Endothelial cell of umbilical vein (primary cell): ENCODE results near the gene HELQ. TPM values are rescaled to one million over a fixed set of nuclear protein-coding genes. Genes with fewer than 3 reads are reported as not detected.

Source experiments
- BruUV-seq: library from RNA; stranded (reverse); fragments of 400-500 nt; replicated peaks from 2 replicates; lab custom pipeline; 2021; lab: Mats Ljungman, UMichigan
- CTCF ChIA-PET: fragments of 300-600, 350-600 bp; sonication (Branson Sonifier 250); formaldehyde crosslinking; loops from one replicate; lab custom pipeline; 2021; ENCODE audit warnings: antibody characterized with exemption, inconsistent platforms; lab: Charles Lee
- POLR2A ChIA-PET: fragments of 300-600, 350-600 bp; sonication (Branson Sonifier 250); formaldehyde crosslinking; loops from one replicate; lab custom pipeline; 2021; ENCODE audit warnings: antibody characterized with exemption, inconsistent platforms; lab: Charles Lee
- DNase-seq: peaks from one replicate; pipeline ENCODE4 v3.0.0-alpha.2; 2011; ENCODE audit warnings: low read depth, low spot score
- FAIRE-seq: peaks from 2 replicates; lab custom pipeline; 2011; peaks lifted over from hg19 to GRCh38; lab: Jason Lieb, UNC
- H2AFZ ChIP-seq: 2 replicates; pipeline ENCODE4 v1.6.0; 2012; ENCODE audit warnings: low read depth, low read length, control low read depth, inconsistent platforms
- H3K27ac ChIP-seq: 2 replicates; pipeline ENCODE4 v1.5.1; 2011; ENCODE audit warnings: low read depth, mild to moderate bottlenecking, control low read depth, low read length, moderate library complexity; ENCODE audit not compliant: insufficient read depth
- H3K27me3 ChIP-seq, 2 experiments: 2 replicates each; pipeline versions ENCODE4 v1.6.0 to v1.6.1; 2011; ENCODE audit warnings: low read length in 2 of 2, mixed read lengths in 1 of 2; ENCODE audit not compliant: control insufficient read depth in 2 of 2, insufficient read depth in 2 of 2
- H3K36me3 ChIP-seq, 2 experiments: 2 replicates in 1 of 2; 3 replicates in 1 of 2; pipeline ENCODE4 v1.5.1; 2011; ENCODE audit warnings: low read length in 2 of 2, mild to moderate bottlenecking in 1 of 2, moderate library complexity in 1 of 2; ENCODE audit not compliant: control insufficient read depth in 2 of 2, insufficient read depth in 2 of 2; ENCODE audit errors: extremely low read depth in 1 of 2
- H3K4me1 ChIP-seq: 3 replicates; pipeline ENCODE4 v1.5.1; 2011; ENCODE audit warnings: mild to moderate bottlenecking, low read length; ENCODE audit not compliant: control insufficient read depth, insufficient read depth; ENCODE audit errors: extremely low read depth
- H3K4me2 ChIP-seq: 2 replicates; pipeline ENCODE4 v1.6.1; 2011; ENCODE audit warnings: low read length, control low read depth, mixed read lengths; ENCODE audit not compliant: insufficient read depth
- H3K4me3 ChIP-seq, 3 experiments: fragments of 200-600 bp in 1 of 3; sonication (generic), shearing (Covaris generic) in 1 of 3; replicated peaks in 1 of 3; 2 replicates each; pipeline ENCODE4 v1.5.1; 2011 to 2016; ENCODE audit warnings: control low read depth in 3 of 3, low read length in 3 of 3, mild to moderate bottlenecking in 2 of 3, inconsistent platforms in 1 of 3, low read depth in 1 of 3, moderate library complexity in 1 of 3; ENCODE audit not compliant: insufficient read depth in 1 of 3
- H3K79me2 ChIP-seq: 2 replicates; pipeline ENCODE4 v1.6.0; 2012; ENCODE audit warnings: low read length, inconsistent platforms; ENCODE audit not compliant: control insufficient read depth, insufficient read depth
- H3K9ac ChIP-seq: replicated peaks from 2 replicates; pipeline ENCODE3; 2011; ENCODE audit warnings: low read length, control low read depth; ENCODE audit not compliant: insufficient read depth; ENCODE audit errors: extremely low read depth
- H3K9me1 ChIP-seq: replicated peaks from 3 replicates; pipeline ENCODE4 v1.6.0; 2011; ENCODE audit warnings: mild to moderate bottlenecking, low read length; ENCODE audit not compliant: control insufficient read depth, insufficient read depth; ENCODE audit errors: extremely low read depth
- H3K9me3 ChIP-seq: replicated peaks from 2 replicates; pipeline ENCODE4 v1.5.1; 2012; ENCODE audit warnings: low read length, inconsistent platforms; ENCODE audit not compliant: control insufficient read depth, insufficient read depth
- H4K20me1 ChIP-seq: replicated peaks from 2 replicates; pipeline ENCODE3; 2011; ENCODE audit warnings: mild to moderate bottlenecking, low read length; ENCODE audit not compliant: control insufficient read depth, insufficient read depth; ENCODE audit errors: extremely low read depth
- CTCF ChIP-seq, 2 donors: IDR thresholded peaks; 1 replicate in 1 of 2; 2 replicates in 1 of 2; pipeline ENCODE4 v1.5.1; 2011; ENCODE audit warnings: low read length in 2 of 2, mild to moderate bottlenecking in 2 of 2, moderate library complexity in 2 of 2, control low read depth in 1 of 2, inconsistent platforms in 1 of 2, low read depth in 1 of 2; ENCODE audit not compliant: insufficient read depth in 1 of 2; ENCODE audit errors: extremely low read depth in 1 of 2
- JUN ChIP-seq: IDR thresholded peaks from 2 replicates; pipeline ENCODE4 v1.6.1; 2011; ENCODE audit warnings: borderline replicate concordance, low read depth; ENCODE audit not compliant: insufficient read length, insufficient read depth
- POLR2A ChIP-seq: IDR thresholded peaks from 2 replicates; pipeline ENCODE4 v1.6.1; 2012; ENCODE audit warnings: low read depth, mild to moderate bottlenecking, control low read depth, low read length
- POLR2AphosphoS5 ChIP-seq: IDR thresholded peaks from 2 replicates; pipeline ENCODE4 v1.6.1; 2012; ENCODE audit warnings: low read depth, mild to moderate bottlenecking, control low read depth, low read length, moderate library complexity; ENCODE audit not compliant: insufficient read depth
- dilution Hi-C: fragments of 300-500 bp; cut with MboI; formaldehyde crosslinking; loops from one replicate; pipeline ENCODE4 v1.15.0; 2019; ENCODE audit warnings: low sequenced_read_pairs; ENCODE audit not compliant: extremely low pct_ligation_motif_present
- intact Hi-C: fragments of 100-400 bp; cut with micrococcal nuclease; formaldehyde crosslinking; loops from one replicate; pipeline ENCODE4 v1.10.0; 2022
- polyA plus RNA-seq, 4 experiments: library from polyadenylated mRNA; depleted of rRNA in 3 of 4; stranded (reverse) in 3 of 4; unstranded in 1 of 4; fragments of >200 nt; gene quantifications; 2 replicates each; pipeline versions ENCODE4 v1.2.1 to v1.2.3, GENCODE V29; 2011 to 2012; ENCODE audit warnings: missing spikeins in 1 of 4
- total RNA-seq: library from RNA; stranded (reverse); gene quantifications from 2 replicates; pipeline ENCODE4 v1.2.3, GENCODE V29; 2021

HELQ gene
- total and polyA plus RNA-seq, 2 donors (not counting 3 experiments of a cell fraction or from before 2014, with no cell fraction given) = 8.7 to 11.1 TPM

- intact Hi-C loops = loop anchor here (1.0 kb wide), 2 partner anchors 29 to 127 kb away; partner anchors contain the start of gene HELQ
- no peaks in the 10 kb centered on the region for H3K9me3 ChIP-seq
- H3K9me1 ChIP-seq = no peaks in the 10 kb centered on the region
- FAIRE-seq (peak; percentile 63), DNase-seq (peak; percentile 96)
- CTCF ChIA-PET = interaction anchor here (1.0 to 1.4 kb wide), 3 partner anchors 51 to 1200 kb away, joined by 3 to 4 read pairs (median 3); partner anchors contain the start of gene GPAT3
- POLR2A ChIA-PET = interaction anchor here (1.0 kb wide), 1 partner anchor 200 kb away, joined by 3 read pairs; the partner anchor contains the start of gene COQ2
- H3K27ac ChIP-seq = peak within 1 kb of the TSS; percentile 40
- H3K4me1 ChIP-seq = peaks cover 9% of the 10 kb centered on the region
- no peaks in the 10 kb centered on the region for H3K36me3 ChIP-seq
- no peaks in the 10 kb centered on the region for H4K20me1 ChIP-seq
- H2AFZ ChIP-seq = peak within 1 kb of the TSS; percentile 92
- TSS peak; percentile 69 for BruUV-seq
- TF ChIP-seq POLR2AphosphoS5 (peak; percentile 88), JUN (no peak), CTCF (IDR thresholded peaks at IDR 0.05; ENCODE audit: extremely low read depth in 1 of 2, insufficient read depth in 1 of 2, low read depth in 1 of 2, low read length in 2 of 2) (no peak), POLR2A (peak; percentile 91)
- peak within 1 kb of the TSS; percentile 80 for H3K9ac ChIP-seq
- H3K4me3 ChIP-seq = peak within 1 kb of the TSS; percentile 62 to 85 (median 82)
- dilution Hi-C loops = no loop called here
- H3K79me2 ChIP-seq = no peaks in the 10 kb centered on the region
- peak within 1 kb of the TSS; percentile 89 for H3K4me2 ChIP-seq
- H3K27me3 ChIP-seq = no peaks in the 10 kb centered on the region
These were observed 29.2 kb upstream of the HELQ start, which contains the start of gene ABRAXAS1 for GRCh38 chr4:83484500-83485461. TSS of gene ABRAXAS1 (minus strand) at chr4:83485100. CDS start at chr4:83485072, 28 bp downstream.
